ENCODE measurements around the gene DEPDC7.

DNA sequence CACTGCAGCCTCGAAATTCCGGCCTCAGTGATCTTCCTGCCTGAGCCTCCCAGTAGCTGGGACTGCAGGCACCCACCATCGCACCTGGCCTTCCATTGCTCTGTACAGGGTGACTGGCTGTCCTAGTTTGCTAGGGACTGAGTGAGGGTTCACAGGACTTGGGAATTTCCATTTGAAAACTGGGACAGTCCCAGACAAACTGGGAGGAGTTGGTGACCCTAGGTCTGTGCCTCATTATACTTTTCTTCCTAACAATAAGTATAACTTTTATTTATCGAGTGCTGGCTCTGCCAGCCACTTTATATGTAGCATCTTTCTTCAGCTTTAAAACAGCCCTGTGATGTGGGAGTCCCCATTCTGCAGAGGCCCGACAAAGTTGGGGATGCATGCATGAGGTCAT lies 49.2 kb downstream of the DEPDC7 start:
- no peak for TF ChIP-seq CEBPB (IDR thresholded peaks at IDR 0.05; ENCODE audit: low read depth, low read length)
- TF ChIP-seq, protein P1, sequence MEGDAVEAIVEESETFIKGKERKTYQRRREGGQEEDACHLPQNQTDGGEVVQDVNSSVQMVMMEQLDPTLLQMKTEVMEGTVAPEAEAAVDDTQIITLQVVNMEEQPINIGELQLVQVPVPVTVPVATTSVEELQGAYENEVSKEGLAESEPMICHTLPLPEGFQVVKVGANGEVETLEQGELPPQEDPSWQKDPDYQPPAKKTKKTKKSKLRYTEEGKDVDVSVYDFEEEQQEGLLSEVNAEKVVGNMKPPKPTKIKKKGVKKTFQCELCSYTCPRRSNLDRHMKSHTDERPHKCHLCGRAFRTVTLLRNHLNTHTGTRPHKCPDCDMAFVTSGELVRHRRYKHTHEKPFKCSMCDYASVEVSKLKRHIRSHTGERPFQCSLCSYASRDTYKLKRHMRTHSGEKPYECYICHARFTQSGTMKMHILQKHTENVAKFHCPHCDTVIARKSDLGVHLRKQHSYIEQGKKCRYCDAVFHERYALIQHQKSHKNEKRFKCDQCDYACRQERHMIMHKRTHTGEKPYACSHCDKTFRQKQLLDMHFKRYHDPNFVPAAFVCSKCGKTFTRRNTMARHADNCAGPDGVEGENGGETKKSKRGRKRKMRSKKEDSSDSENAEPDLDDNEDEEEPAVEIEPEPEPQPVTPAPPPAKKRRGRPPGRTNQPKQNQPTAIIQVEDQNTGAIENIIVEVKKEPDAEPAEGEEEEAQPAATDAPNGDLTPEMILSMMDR (IDR thresholded peaks at IDR 0.05; ENCODE audit: control extremely low read depth in 1 of 3, insufficient read depth in 1 of 3, low read depth in 1 of 3, low read length in 3 of 3), result no peak
- TF ChIP-seq PHF8 (conservative IDR thresholded peaks at IDR 0.05; ENCODE audit: low read depth, low read length), result no peak
- TF ChIP-seq EZH2 (IDR thresholded peaks at IDR 0.05; ENCODE audit: low read depth, low read length, severe bottlenecking), result no peak
- TF ChIP-seq POLR2AphosphoS5 (IDR thresholded peaks at IDR 0.05; ENCODE audit: low read depth, low read length), result no peak

Measured in H1 (cell line).